IMR-90 (cell line): ENCODE measurements around the gene LENEP. TPM values are rescaled to one million over a fixed set of nuclear protein-coding genes. Genes with fewer than 3 reads are reported as not detected.

Experiments
- ATAC-seq: fragments of 200-7000 bp; cut with Tn5 transposase; 2 replicates; pipeline ENCODE4 v1.9.1; 2020; ENCODE audit warnings: low read depth, mild to moderate bottlenecking, moderate library complexity
- BruUV-seq: library from RNA; stranded (reverse); fragments of 400-500 nt; replicated peaks from 2 replicates; lab custom pipeline; 2021; lab: Mats Ljungman, UMichigan
- CTCF ChIA-PET: fragments of 300-600 bp; formaldehyde crosslinking; extraction: SDS; loops from one replicate; lab custom pipeline; 2021; ENCODE audit warnings: antibody characterized with exemption; lab: Yijun Ruan, JAX
- POLR2A ChIA-PET: fragments of 300-600 bp; sonication (Branson Sonifier 250); formaldehyde crosslinking; loops from one replicate; lab custom pipeline; 2022; ENCODE audit warnings: antibody characterized with exemption; ENCODE audit not compliant: unreplicated experiment; lab: Charles Lee
- DNase-seq: peaks from one replicate; pipeline ENCODE4 v3.0.0; 2013
- H2AFZ ChIP-seq: replicated peaks from 2 replicates; pipeline ENCODE3; 2013; ENCODE audit warnings: low read length, mild to moderate bottlenecking; ENCODE audit not compliant: poor library complexity
- H2AK5ac ChIP-seq: 2 replicates; pipeline ENCODE4 v1.6.1; 2013; ENCODE audit warnings: low read depth, low read length, inconsistent platforms
- H2AK9ac ChIP-seq: replicated peaks from 2 replicates; pipeline ENCODE3; 2013; ENCODE audit warnings: mild to moderate bottlenecking, low read depth, low read length, moderate library complexity; ENCODE audit not compliant: poor library complexity
- H2BK120ac ChIP-seq: 2 replicates; pipeline ENCODE4 v1.6.1; 2013; ENCODE audit warnings: low read depth, low read length, inconsistent platforms
- H2BK15ac ChIP-seq: 3 replicates; pipeline ENCODE4 v1.6.1; 2013; ENCODE audit warnings: low read depth, low read length, inconsistent platforms
- H2BK20ac ChIP-seq: 2 replicates; pipeline ENCODE4 v1.6.1; 2013; ENCODE audit warnings: low read depth, mild to moderate bottlenecking, inconsistent platforms, low read length, moderate library complexity
- H2BK5ac ChIP-seq: 2 replicates; pipeline ENCODE4 v1.6.1; 2013; ENCODE audit warnings: mild to moderate bottlenecking, low read depth, low read length, inconsistent platforms; ENCODE audit not compliant: poor library complexity, severe bottlenecking
- H3K14ac ChIP-seq: replicated peaks from 2 replicates; pipeline ENCODE4 v1.6.1; 2013; ENCODE audit warnings: low read depth, low read length, inconsistent platforms
- H3K18ac ChIP-seq: 2 replicates; pipeline ENCODE4 v1.6.1; 2013; ENCODE audit warnings: low read depth, low read length, control low read depth
- H3K23ac ChIP-seq: 2 replicates; pipeline ENCODE4 v1.6.1; 2013; ENCODE audit warnings: low read depth, low read length, inconsistent platforms
- H3K27ac ChIP-seq: 2 replicates; pipeline ENCODE4 v1.5.1; 2013; ENCODE audit warnings: mild to moderate bottlenecking, control low read depth, low read length; ENCODE audit not compliant: insufficient read depth
- H3K27me3 ChIP-seq: 2 replicates; pipeline ENCODE4 v1.6.1; 2013; ENCODE audit warnings: low read length; ENCODE audit not compliant: control insufficient read depth, insufficient read depth
- H3K36me3 ChIP-seq: 2 replicates; pipeline ENCODE4 v1.6.1; 2013; ENCODE audit warnings: low read length, mixed read lengths; ENCODE audit not compliant: control insufficient read depth, insufficient read depth
- H3K4ac ChIP-seq: 2 replicates; pipeline ENCODE4 v1.6.1; 2013; ENCODE audit warnings: low read depth, low read length, inconsistent platforms
- H3K4me1 ChIP-seq: 2 replicates; pipeline ENCODE4 v1.6.1; 2013; ENCODE audit warnings: low read length, mixed read lengths; ENCODE audit not compliant: control insufficient read depth, insufficient read depth
- H3K4me2 ChIP-seq: 2 replicates; pipeline ENCODE4 v1.6.1; 2013; ENCODE audit warnings: low read depth, mild to moderate bottlenecking, control low read depth, low read length, moderate library complexity
- H3K4me3 ChIP-seq: 2 replicates; pipeline ENCODE4 v1.5.1; 2013; ENCODE audit warnings: low read depth, mild to moderate bottlenecking, control low read depth, low read length, moderate library complexity; ENCODE audit not compliant: insufficient read depth
- H3K56ac ChIP-seq: 2 replicates; pipeline ENCODE4 v1.6.1; 2013; ENCODE audit warnings: low read length, inconsistent platforms; ENCODE audit not compliant: insufficient read depth; ENCODE audit errors: extremely low read depth
- H3K79me1 ChIP-seq, 2 experiments: 2 replicates each; pipeline ENCODE4 v1.6.1; 2013; ENCODE audit warnings: low read length in 2 of 2, inconsistent platforms in 1 of 2, low read depth in 1 of 2
- H3K9ac ChIP-seq: 2 replicates; pipeline ENCODE4 v1.6.1; 2013; ENCODE audit warnings: low read depth, low read length, control low read depth
- H3K9me1 ChIP-seq: 2 replicates; pipeline ENCODE4 v1.6.1; 2013; ENCODE audit warnings: low read length, inconsistent platforms; ENCODE audit not compliant: insufficient read depth
- H3K9me3 ChIP-seq: 2 replicates; pipeline ENCODE4 v1.6.1; 2013; ENCODE audit warnings: low read length; ENCODE audit not compliant: control insufficient read depth, insufficient read depth
- H4K20me1 ChIP-seq: 2 replicates; pipeline ENCODE4 v1.6.1; 2013; ENCODE audit warnings: low read length, inconsistent platforms; ENCODE audit not compliant: insufficient read depth
- H4K5ac ChIP-seq: 2 replicates; pipeline ENCODE4 v1.6.1; 2013; ENCODE audit warnings: mild to moderate bottlenecking, low read depth, low read length, control low read depth
- H4K8ac ChIP-seq, 2 experiments: 2 replicates each; pipeline ENCODE4 v1.6.1; 2013; ENCODE audit warnings: low read depth in 2 of 2, low read length in 2 of 2, control low read depth in 1 of 2, inconsistent platforms in 1 of 2
- H4K91ac ChIP-seq: 2 replicates; pipeline ENCODE4 v1.6.1; 2013; ENCODE audit warnings: low read depth, low read length, inconsistent platforms; ENCODE audit not compliant: insufficient read depth
- BHLHE40 ChIP-seq: fragments of 150-350 bp; IDR thresholded peaks from 2 replicates; pipeline ENCODE4 v1.6.1; 2016; ENCODE audit warnings: mild to moderate bottlenecking, low read depth, low read length
- MAZ ChIP-seq: IDR thresholded peaks from 2 replicates; pipeline ENCODE4 v1.6.1; 2012; ENCODE audit warnings: low read depth, mild to moderate bottlenecking, low read length, improper control_type of control experiment, moderate library complexity, borderline replicate concordance
- MXI1 ChIP-seq: IDR thresholded peaks from 2 replicates; pipeline ENCODE4 v1.6.1; 2012; ENCODE audit warnings: low read depth, mild to moderate bottlenecking, low read length, moderate library complexity, borderline replicate concordance
- RAD21 ChIP-seq: IDR thresholded peaks from 2 replicates; pipeline ENCODE4 v1.6.1; 2012; ENCODE audit warnings: low read length, improper control_type of control experiment
- RFX5 ChIP-seq: IDR thresholded peaks from 2 replicates; pipeline ENCODE4 v1.8.0; 2012; ENCODE audit warnings: low read depth, mild to moderate bottlenecking, low read length, moderate library complexity
- SMC3 ChIP-seq: fragments of 150-350 bp; IDR thresholded peaks from 2 replicates; pipeline ENCODE4 v1.6.1; 2016; ENCODE audit warnings: low read depth, mild to moderate bottlenecking, antibody characterized with exemption, low read length, moderate library complexity
- WGBS, 2 experiments: methylation state at CpG; one replicate each; pipeline versions ENCODE4 v1.1.5 to v1.1.7; 2013; ENCODE audit warnings: missing lambda C conversion rate in 2 of 2; ENCODE audit not compliant: insufficient read length in 1 of 2; ENCODE audit errors: extremely low coverage in 2 of 2; 5-methylcytosine and 5-hydroxymethylcytosine counted together
- dilution Hi-C: fragments of 300-500 bp; cut with HindIII; formaldehyde crosslinking; loops from one replicate; pipeline ENCODE4 v1.14.3; 2018; ENCODE audit warnings: low sequenced_read_pairs; ENCODE audit not compliant: unreplicated experiment
- in situ Hi-C: fragments of 300-500 bp; cut with MboI; formaldehyde crosslinking; loops from 3 replicates; pipeline ENCODE4 v1.14.3; 2019; ENCODE audit warnings: low sequenced_read_pairs, inconsistent platforms, mixed read lengths
- intact Hi-C: fragments of 100-400 bp; cut with micrococcal nuclease; formaldehyde crosslinking; loops from 2 replicates; pipeline ENCODE4 v1.10.0; 2022
- polyA plus RNA-seq, 3 experiments: library from polyadenylated mRNA; depleted of rRNA; stranded (reverse); fragments of >200 nt; gene quantifications; 2 replicates each; pipeline ENCODE4 v1.2.3, GENCODE V29; 2012; ENCODE audit warnings: low replicate concordance in 1 of 3
- total RNA-seq: library from RNA; depleted of rRNA; stranded (reverse); fragments of >200 nt; gene quantifications from 2 replicates; pipeline ENCODE4 v1.2.3, GENCODE V29; 2012
- TF ChIP-seq, protein P1 (sequence below): fragments of 150-350 bp; IDR thresholded peaks from 2 replicates; pipeline ENCODE4 v1.6.1; 2017; ENCODE audit warnings: mild to moderate bottlenecking, antibody characterized with exemption, low read length, low read depth
- TF ChIP-seq, protein P2 (sequence below): conservative IDR thresholded peaks from 2 replicates; pipeline ENCODE4 v1.5.1; 2012; ENCODE audit warnings: mild to moderate bottlenecking, low read depth, low read length, improper control_type of control experiment

The LENEP gene
- total and polyA plus RNA-seq, 2 of the 4 experiments (the other 2 are of a cell fraction): not detected

DNA sequence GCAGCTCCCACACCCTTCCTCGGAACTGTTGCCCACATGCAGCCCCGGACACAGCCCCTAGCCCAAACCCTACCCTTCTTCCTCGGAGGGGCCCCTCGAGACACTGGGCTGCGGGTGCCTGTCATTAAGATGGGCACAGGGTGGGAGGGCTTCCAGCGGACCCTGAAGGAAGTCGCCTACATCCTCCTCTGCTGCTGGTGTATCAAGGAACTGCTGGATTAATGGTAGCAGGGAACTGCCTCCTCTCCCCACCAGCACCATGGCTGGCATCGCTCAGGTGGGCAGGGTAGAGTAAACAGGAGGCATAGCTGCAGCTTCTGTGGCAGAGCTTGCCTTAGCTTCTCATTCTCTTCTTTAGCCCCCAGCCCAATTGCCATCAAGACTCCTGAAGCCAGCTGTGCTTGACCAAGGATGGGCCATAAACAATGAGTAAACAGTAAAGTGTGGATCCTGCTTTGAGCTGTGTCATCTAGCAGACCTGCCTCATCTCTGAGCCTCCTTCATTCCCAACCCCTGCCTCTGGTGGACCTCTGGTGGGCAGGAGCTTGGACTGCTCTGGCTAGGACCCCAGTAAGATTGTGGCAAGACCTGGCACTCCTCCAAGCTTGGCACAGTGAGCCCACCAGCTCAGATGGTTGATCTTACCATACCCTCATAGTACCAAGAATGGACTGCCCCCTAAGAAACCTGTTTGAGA lies at the start of gene LENEP (continued):
- TF ChIP-seq BHLHE40: no peak
- TF ChIP-seq, protein P1, sequence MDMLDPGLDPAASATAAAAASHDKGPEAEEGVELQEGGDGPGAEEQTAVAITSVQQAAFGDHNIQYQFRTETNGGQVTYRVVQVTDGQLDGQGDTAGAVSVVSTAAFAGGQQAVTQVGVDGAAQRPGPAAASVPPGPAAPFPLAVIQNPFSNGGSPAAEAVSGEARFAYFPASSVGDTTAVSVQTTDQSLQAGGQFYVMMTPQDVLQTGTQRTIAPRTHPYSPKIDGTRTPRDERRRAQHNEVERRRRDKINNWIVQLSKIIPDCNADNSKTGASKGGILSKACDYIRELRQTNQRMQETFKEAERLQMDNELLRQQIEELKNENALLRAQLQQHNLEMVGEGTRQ: no peak

GRCh38 chr1:154943649-154944400 lies 49.6 kb upstream of the LENEP start:
- intact Hi-C loops (no loop called here), dilution Hi-C loops (no loop called here), in situ Hi-C loops (no loop called here)
- Histone ChIP-seq H2BK15ac (no peak overlapping the region), H3K79me1 (no peaks in the 10 kb centered on the region), H3K27ac (no peak overlapping the region), H4K91ac (no peak overlapping the region), H3K23ac (no peak overlapping the region), H2AK9ac (peak overlapping the region; percentile 15), H2BK20ac (no peak overlapping the region), H3K36me3 (peaks cover 36% of the 10 kb centered on the region), H3K9me1 (no peaks in the 10 kb centered on the region; the same call in 1 of the 2 replicates), H3K4me1 (no peaks in the 10 kb centered on the region; the same call in 1 of the 2 replicates), H3K56ac (no peak overlapping the region), H3K9me3 (no peaks in the 10 kb centered on the region), H2AFZ (peak overlapping the region; percentile 61), H3K14ac (no peak overlapping the region), H3K4me3 (no peak overlapping the region), H3K4ac (no peak overlapping the region), H3K27me3 (no peaks in the 10 kb centered on the region), H2BK120ac (no peak overlapping the region), H3K18ac (no peak overlapping the region), H3K9ac (no peak overlapping the region), H3K4me2 (no peak overlapping the region), H4K8ac (no peak overlapping the region), H4K5ac (no peak overlapping the region), H2BK5ac (no peak overlapping the region), H4K20me1 (no peaks in the 10 kb centered on the region; the same call in 1 of the 2 replicates), H2AK5ac (no peak overlapping the region)
- peak; percentile 81 for ATAC-seq
- ChIA-PET POLR2A (no interaction called here), CTCF (interaction anchor here (0.6 to 1.1 kb wide), 3 partner anchors 17 to 384 kb away, joined by 3 to 4 read pairs (median 3); partner anchors contain the start of gene PYGO2)
- no TSS peak for BruUV-seq
- TF ChIP-seq MAZ (no peak), SMC3 (peak; percentile 71), RFX5 (no peak), MXI1 (no peak), RAD21 (peak; percentile 76)
- TF ChIP-seq, protein P2, sequence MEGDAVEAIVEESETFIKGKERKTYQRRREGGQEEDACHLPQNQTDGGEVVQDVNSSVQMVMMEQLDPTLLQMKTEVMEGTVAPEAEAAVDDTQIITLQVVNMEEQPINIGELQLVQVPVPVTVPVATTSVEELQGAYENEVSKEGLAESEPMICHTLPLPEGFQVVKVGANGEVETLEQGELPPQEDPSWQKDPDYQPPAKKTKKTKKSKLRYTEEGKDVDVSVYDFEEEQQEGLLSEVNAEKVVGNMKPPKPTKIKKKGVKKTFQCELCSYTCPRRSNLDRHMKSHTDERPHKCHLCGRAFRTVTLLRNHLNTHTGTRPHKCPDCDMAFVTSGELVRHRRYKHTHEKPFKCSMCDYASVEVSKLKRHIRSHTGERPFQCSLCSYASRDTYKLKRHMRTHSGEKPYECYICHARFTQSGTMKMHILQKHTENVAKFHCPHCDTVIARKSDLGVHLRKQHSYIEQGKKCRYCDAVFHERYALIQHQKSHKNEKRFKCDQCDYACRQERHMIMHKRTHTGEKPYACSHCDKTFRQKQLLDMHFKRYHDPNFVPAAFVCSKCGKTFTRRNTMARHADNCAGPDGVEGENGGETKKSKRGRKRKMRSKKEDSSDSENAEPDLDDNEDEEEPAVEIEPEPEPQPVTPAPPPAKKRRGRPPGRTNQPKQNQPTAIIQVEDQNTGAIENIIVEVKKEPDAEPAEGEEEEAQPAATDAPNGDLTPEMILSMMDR: peak; percentile 67
- DNase-seq: peak; percentile 12
- WGBS, 2 experiments: 41% methylated on average over 2 of the region's 6 CpGs; no CpG with 5 or more reads in 1 of the 2 experiments
